GM06990 (cell line): ENCODE measurements around the gene APBB1IP.
"Not testable (repeated sequence)": the region's sequence is repeated elsewhere in the genome, so short reads cannot be mapped to it uniquely, and the experiment has no call there.

Experiments
- DNase-seq: peaks from one replicate; pipeline ENCODE4 v3.0.0-alpha.2; 2011; ENCODE audit not compliant: insufficient read length; ENCODE audit errors: extremely low read depth
- H3K27me3 ChIP-seq: replicated peaks from 2 replicates; pipeline ENCODE4 v1.6.0; 2011; ENCODE audit warnings: low read length; ENCODE audit not compliant: control insufficient read depth, insufficient read depth
- H3K36me3 ChIP-seq: 2 replicates; pipeline ENCODE4 v1.5.1; 2011; ENCODE audit warnings: low read length; ENCODE audit not compliant: control insufficient read depth, insufficient read depth
- H3K4me3 ChIP-seq: replicated peaks from 2 replicates; pipeline ENCODE4 v1.5.1; 2011; ENCODE audit warnings: low read depth, mild to moderate bottlenecking, control low read depth, low read length
- CTCF ChIP-seq: IDR thresholded peaks from 2 replicates; pipeline ENCODE4 v1.5.1; 2011; ENCODE audit warnings: low read length, control low read depth, mild to moderate bottlenecking, inconsistent platforms; ENCODE audit not compliant: insufficient read depth, poor library complexity, severe bottlenecking

The APBB1IP gene

GRCh38 chr10:26494018-26494417 lies 55.9 kb downstream of the APBB1IP start:
- no peak for DNase-seq
- TF ChIP-seq CTCF, result no peak
- Histone ChIP-seq H3K4me3 (no peak overlapping the region), H3K36me3 (peaks cover under 1% of the 10 kb centered on the region), H3K27me3 (no peaks in the 10 kb centered on the region)

GRCh38 chr10:26499426-26499825 lies 61.3 kb downstream of the APBB1IP start:
- TF ChIP-seq CTCF, result no peak
- DNase-seq, result no peak
- no peak overlapping the region for H3K4me3 ChIP-seq
- H3K36me3 ChIP-seq, result peaks cover 2% of the 10 kb centered on the region
- no peaks in the 10 kb centered on the region for H3K27me3 ChIP-seq

GRCh38 chr10:26502986-26503385 lies 64.8 kb downstream of the APBB1IP start:
- no peak for DNase-seq
- H3K27me3 ChIP-seq, result no peaks in the 10 kb centered on the region
- no peak for TF ChIP-seq CTCF
- H3K36me3 ChIP-seq, result peaks cover 8% of the 10 kb centered on the region
- H3K4me3 ChIP-seq, result no peak overlapping the region

GRCh38 chr10:26503911-26504310 lies 65.8 kb downstream of the APBB1IP start:
- no peak overlapping the region for H3K4me3 ChIP-seq
- no peak for DNase-seq
- TF ChIP-seq CTCF, result peak; percentile 51
- peaks cover 8% of the 10 kb centered on the region for H3K36me3 ChIP-seq
- H3K27me3 ChIP-seq, result no peaks in the 10 kb centered on the region

- not testable (repeated sequence) for H3K27me3 ChIP-seq, H3K4me3 ChIP-seq, DNase-seq, H3K36me3 ChIP-seq
These were observed 66.3 kb downstream of the APBB1IP start for GRCh38 chr10:26504429-26504828.

- no peak for TF ChIP-seq CTCF
- Histone ChIP-seq H3K36me3 (peaks cover 7% of the 10 kb centered on the region), H3K4me3 (no peak overlapping the region), H3K27me3 (no peaks in the 10 kb centered on the region)
- DNase-seq, result no peak
These were observed 67.3 kb downstream of the APBB1IP start for GRCh38 chr10:26505491-26505890.
